ENCODE data around the gene STK31. TPM values are rescaled to one million over a fixed set of nuclear protein-coding genes. Genes with fewer than 3 reads are reported as not detected.

STK31 gene
- total and polyA plus RNA-seq, 4 donors = 0.03 to 0.59 (median 0.18) TPM

- Histone ChIP-seq H3K9me3 (ENCODE audit: control insufficient read depth in 4 of 4, low read length in 3 of 4) (no peaks in the 10 kb centered on the region), H3K36me3 (ENCODE audit: control insufficient read depth in 4 of 4, insufficient read depth in 3 of 4, low read depth in 1 of 4, low read length in 3 of 4) (no peaks in the 10 kb centered on the region), H3K4me3 (ENCODE audit: low read depth in 1 of 3, low read length in 3 of 3) (no peak overlapping the region), H3K4me1 (ENCODE audit: control insufficient read depth in 4 of 4, insufficient read depth in 4 of 4, low read length in 3 of 4) (no peaks in the 10 kb centered on the region), H3K27ac (ENCODE audit: low read depth in 1 of 2, low read length in 2 of 2) (no peak overlapping the region), H3K9ac (ENCODE audit: low read depth in 1 of 2, low read length in 2 of 2) (no peak overlapping the region), H3K27me3 (ENCODE audit: control insufficient read depth in 4 of 4, insufficient read depth in 4 of 4, low read length in 3 of 4) (no peaks in the 10 kb centered on the region)
- TF ChIP-seq NR2F2 (IDR thresholded peaks at IDR 0.05) (no peak), FOXA2 (IDR thresholded peaks at IDR 0.05) (no peak), EGR1 (IDR thresholded peaks at IDR 0.05; ENCODE audit: low read depth in 2 of 2) (no peak), RAD21 (IDR thresholded peaks at IDR 0.05) (no peak), FOXA1 (IDR thresholded peaks at IDR 0.05) (no peak), SP1 (IDR thresholded peaks at IDR 0.05) (no peak)
- TF ChIP-seq, protein P1, sequence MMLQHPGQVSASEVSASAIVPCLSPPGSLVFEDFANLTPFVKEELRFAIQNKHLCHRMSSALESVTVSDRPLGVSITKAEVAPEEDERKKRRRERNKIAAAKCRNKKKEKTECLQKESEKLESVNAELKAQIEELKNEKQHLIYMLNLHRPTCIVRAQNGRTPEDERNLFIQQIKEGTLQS (IDR thresholded peaks at IDR 0.05) = no peak
- TF ChIP-seq, protein P2, sequence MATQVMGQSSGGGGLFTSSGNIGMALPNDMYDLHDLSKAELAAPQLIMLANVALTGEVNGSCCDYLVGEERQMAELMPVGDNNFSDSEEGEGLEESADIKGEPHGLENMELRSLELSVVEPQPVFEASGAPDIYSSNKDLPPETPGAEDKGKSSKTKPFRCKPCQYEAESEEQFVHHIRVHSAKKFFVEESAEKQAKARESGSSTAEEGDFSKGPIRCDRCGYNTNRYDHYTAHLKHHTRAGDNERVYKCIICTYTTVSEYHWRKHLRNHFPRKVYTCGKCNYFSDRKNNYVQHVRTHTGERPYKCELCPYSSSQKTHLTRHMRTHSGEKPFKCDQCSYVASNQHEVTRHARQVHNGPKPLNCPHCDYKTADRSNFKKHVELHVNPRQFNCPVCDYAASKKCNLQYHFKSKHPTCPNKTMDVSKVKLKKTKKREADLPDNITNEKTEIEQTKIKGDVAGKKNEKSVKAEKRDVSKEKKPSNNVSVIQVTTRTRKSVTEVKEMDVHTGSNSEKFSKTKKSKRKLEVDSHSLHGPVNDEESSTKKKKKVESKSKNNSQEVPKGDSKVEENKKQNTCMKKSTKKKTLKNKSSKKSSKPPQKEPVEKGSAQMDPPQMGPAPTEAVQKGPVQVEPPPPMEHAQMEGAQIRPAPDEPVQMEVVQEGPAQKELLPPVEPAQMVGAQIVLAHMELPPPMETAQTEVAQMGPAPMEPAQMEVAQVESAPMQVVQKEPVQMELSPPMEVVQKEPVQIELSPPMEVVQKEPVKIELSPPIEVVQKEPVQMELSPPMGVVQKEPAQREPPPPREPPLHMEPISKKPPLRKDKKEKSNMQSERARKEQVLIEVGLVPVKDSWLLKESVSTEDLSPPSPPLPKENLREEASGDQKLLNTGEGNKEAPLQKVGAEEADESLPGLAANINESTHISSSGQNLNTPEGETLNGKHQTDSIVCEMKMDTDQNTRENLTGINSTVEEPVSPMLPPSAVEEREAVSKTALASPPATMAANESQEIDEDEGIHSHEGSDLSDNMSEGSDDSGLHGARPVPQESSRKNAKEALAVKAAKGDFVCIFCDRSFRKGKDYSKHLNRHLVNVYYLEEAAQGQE (IDR thresholded peaks at IDR 0.05) = no peak
- TF ChIP-seq, protein P3, sequence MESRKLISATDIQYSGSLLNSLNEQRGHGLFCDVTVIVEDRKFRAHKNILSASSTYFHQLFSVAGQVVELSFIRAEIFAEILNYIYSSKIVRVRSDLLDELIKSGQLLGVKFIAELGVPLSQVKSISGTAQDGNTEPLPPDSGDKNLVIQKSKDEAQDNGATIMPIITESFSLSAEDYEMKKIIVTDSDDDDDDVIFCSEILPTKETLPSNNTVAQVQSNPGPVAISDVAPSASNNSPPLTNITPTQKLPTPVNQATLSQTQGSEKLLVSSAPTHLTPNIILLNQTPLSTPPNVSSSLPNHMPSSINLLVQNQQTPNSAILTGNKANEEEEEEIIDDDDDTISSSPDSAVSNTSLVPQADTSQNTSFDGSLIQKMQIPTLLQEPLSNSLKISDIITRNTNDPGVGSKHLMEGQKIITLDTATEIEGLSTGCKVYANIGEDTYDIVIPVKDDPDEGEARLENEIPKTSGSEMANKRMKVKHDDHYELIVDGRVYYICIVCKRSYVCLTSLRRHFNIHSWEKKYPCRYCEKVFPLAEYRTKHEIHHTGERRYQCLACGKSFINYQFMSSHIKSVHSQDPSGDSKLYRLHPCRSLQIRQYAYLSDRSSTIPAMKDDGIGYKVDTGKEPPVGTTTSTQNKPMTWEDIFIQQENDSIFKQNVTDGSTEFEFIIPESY (IDR thresholded peaks at IDR 0.05) = no peak
- WGBS = 24% methylated on average over 1 of the region's 1 CpG
- DNase-seq (ENCODE audit: low spot score) = no peak
These were observed 94.7 kb downstream of the STK31 start for GRCh38 chr7:23804707-23805106.

DNA sequence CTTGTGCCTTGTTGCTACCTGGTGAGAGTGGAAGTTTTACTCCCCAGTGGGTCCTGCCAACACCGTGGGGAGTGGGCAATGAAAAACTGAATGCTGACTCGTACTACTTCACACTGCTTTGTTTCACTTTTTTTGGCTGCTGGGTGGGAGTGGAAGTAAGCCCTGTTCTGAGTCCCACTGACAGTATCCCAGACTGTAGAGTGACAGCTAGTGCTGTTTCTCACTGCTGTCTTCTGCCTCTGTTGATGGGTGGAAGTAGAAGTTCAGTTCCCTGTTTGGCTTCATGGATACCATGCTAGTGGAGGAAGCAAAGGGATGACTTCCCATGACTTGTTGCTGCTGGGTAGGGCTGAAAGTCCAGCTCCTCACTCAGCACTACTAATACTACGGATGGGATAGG is 98.4 kb downstream of the STK31 start:
- Histone ChIP-seq H3K4me1 (ENCODE audit: control insufficient read depth in 4 of 4, insufficient read depth in 4 of 4, low read length in 3 of 4) (no peaks in the 10 kb centered on the region), H3K9ac (ENCODE audit: low read depth in 1 of 2, low read length in 2 of 2) (no peak overlapping the region), H3K36me3 (ENCODE audit: control insufficient read depth in 4 of 4, insufficient read depth in 3 of 4, low read depth in 1 of 4, low read length in 3 of 4) (no peaks in the 10 kb centered on the region), H3K27me3 (ENCODE audit: control insufficient read depth in 4 of 4, insufficient read depth in 4 of 4, low read length in 3 of 4) (no peaks in the 10 kb centered on the region), H3K4me3 (ENCODE audit: low read depth in 1 of 3, low read length in 3 of 3) (no peak overlapping the region), H3K27ac (ENCODE audit: low read depth in 1 of 2, low read length in 2 of 2) (no peak overlapping the region), H3K9me3 (ENCODE audit: control insufficient read depth in 4 of 4, low read length in 3 of 4) (peaks cover 0 to 4% (median 0%) of the 10 kb centered on the region in 4 donors)
- no peak for DNase-seq (ENCODE audit: low spot score)
- 90% methylated on average over 3 of the region's 3 CpGs for WGBS
- TF ChIP-seq MAX (IDR thresholded peaks at IDR 0.05) (no peak), GABPA (IDR thresholded peaks at IDR 0.05 in 1 of 2, conservative IDR thresholded peaks at IDR 0.05 in 1 of 2) (no peak), JUND (IDR thresholded peaks at IDR 0.05) (no peak), NR2F2 (IDR thresholded peaks at IDR 0.05) (no peak), HNF4G (IDR thresholded peaks at IDR 0.05) (no peak), YY1 (IDR thresholded peaks at IDR 0.05) (no peak), FOXA1 (IDR thresholded peaks at IDR 0.05) (no peak), CTCF (IDR thresholded peaks at IDR 0.05; ENCODE audit: low read depth, low read length, missing input control) (no peak), RXRA (IDR thresholded peaks at IDR 0.05) (no peak), HNF4A (conservative IDR thresholded peaks at IDR 0.05) (no peak), TAF1 (conservative IDR thresholded peaks at IDR 0.05) (no peak), RAD21 (IDR thresholded peaks at IDR 0.05) (no peak), EGR1 (IDR thresholded peaks at IDR 0.05; ENCODE audit: low read depth in 2 of 2) (no peak), FOXA2 (IDR thresholded peaks at IDR 0.05) (no peak)
- TF ChIP-seq, protein P2 (IDR thresholded peaks at IDR 0.05) = no peak
- TF ChIP-seq, protein P1 (IDR thresholded peaks at IDR 0.05) = no peak
- TF ChIP-seq, protein P3 (IDR thresholded peaks at IDR 0.05) = no peak
